ENCODE measurements around the gene KRTAP11-1. TPM values are rescaled to one million over a fixed set of nuclear protein-coding genes. Genes with fewer than 3 reads are reported as not detected.

The KRTAP11-1 gene
- not detected in 5 replicates for total RNA-seq (2022; extraction: Qiagen RNA extraction)

GRCh38 chr21:30881480-30881879 is at the start of gene KRTAP11-1:
TSS of gene KRTAP11-1 (minus strand) at chr21:30881580. CDS start at chr21:30881524, 56 bp downstream.

Other genes starting within 250 kb of the KRTAP11-1 start
- gene KRTAP20-2, start 246.4 kb downstream of the KRTAP11-1 start, total RNA-seq (2022; extraction: Qiagen RNA extraction) = not detected in 5 replicates
- not detected in 5 replicates for gene KRTAP20-3, start 238.7 kb downstream of the KRTAP11-1 start, total RNA-seq (2022; extraction: Qiagen RNA extraction)
- not detected in 5 replicates for gene KRTAP21-3, start 162.8 kb downstream of the KRTAP11-1 start, total RNA-seq (2022; extraction: Qiagen RNA extraction)
- gene KRTAP21-2, start 134.3 kb downstream of the KRTAP11-1 start, total RNA-seq (2022; extraction: Qiagen RNA extraction) = not detected in 5 replicates
- gene KRTAP21-1, start 126.2 kb downstream of the KRTAP11-1 start, total RNA-seq (2022; extraction: Qiagen RNA extraction) = not detected in 5 replicates
- gene KRTAP8-1, start 68.3 kb downstream of the KRTAP11-1 start, total RNA-seq (2022; extraction: Qiagen RNA extraction) = not detected in 5 replicates
- not detected in 5 replicates for gene KRTAP7-1, start 51.8 kb downstream of the KRTAP11-1 start, total RNA-seq (2022; extraction: Qiagen RNA extraction)
- not detected in 5 replicates for gene KRTAP19-8, start 156.9 kb upstream of the KRTAP11-1 start, total RNA-seq (2022; extraction: Qiagen RNA extraction)